HEK293T (cell line): ENCODE measurements around the gene NCOA5.

Experiments
- CTCF ChIA-PET: fragments of 350-600 bp; formaldehyde crosslinking; extraction: SDS; loops from one replicate; lab custom pipeline; 2021; ENCODE audit warnings: antibody characterized with exemption, inconsistent platforms; lab: Yijun Ruan, JAX
- POLR2A ChIA-PET: fragments of 350-600 bp; formaldehyde crosslinking; extraction: SDS; loops from one replicate; lab custom pipeline; 2020; ENCODE audit warnings: antibody characterized with exemption, inconsistent platforms; lab: Yijun Ruan, JAX
- DNase-seq: peaks from one replicate; pipeline ENCODE4 v3.0.0; 2012; ENCODE audit warnings: mixed read lengths; ENCODE audit errors: extremely low spot score
- ARNT ChIP-seq: fragments of 450-650 bp; IDR thresholded peaks from 2 replicates; pipeline ENCODE4 v1.6.1; 2017; ENCODE audit warnings: mild to moderate bottlenecking
- BHLHE40 ChIP-seq: fragments of 450-650 bp; IDR thresholded peaks from 2 replicates; pipeline ENCODE4 v1.6.1; 2016; ENCODE audit warnings: mild to moderate bottlenecking, moderate library complexity, borderline replicate concordance
- CTBP1 ChIP-seq: fragments of 450-650 bp; IDR thresholded peaks from 2 replicates; pipeline ENCODE4 v1.6.1; 2016; ENCODE audit warnings: borderline replicate concordance
- ELF4 ChIP-seq: fragments of 450-650 bp; IDR thresholded peaks from 2 replicates; pipeline ENCODE4 v1.6.1; 2017; ENCODE audit warnings: antibody characterized with exemption
- FOXA1 ChIP-seq: fragments of 450-650 bp; IDR thresholded peaks from 2 replicates; pipeline ENCODE4 v1.6.1; 2016; ENCODE audit warnings: mild to moderate bottlenecking
- FOXK2 ChIP-seq: fragments of 450-650 bp; IDR thresholded peaks from 2 replicates; pipeline ENCODE4 v1.6.1; 2016; ENCODE audit warnings: mild to moderate bottlenecking
- FOXM1 ChIP-seq: fragments of 450-650 bp; IDR thresholded peaks from 2 replicates; pipeline ENCODE4 v1.6.1; 2017; ENCODE audit warnings: mild to moderate bottlenecking, borderline replicate concordance
- HDGF ChIP-seq: fragments of 450-650 bp; IDR thresholded peaks from 2 replicates; pipeline ENCODE4 v1.6.1; 2017; ENCODE audit warnings: antibody characterized with exemption, borderline replicate concordance
- L3MBTL2 ChIP-seq: fragments of 450-650 bp; conservative IDR thresholded peaks from 2 replicates; pipeline ENCODE4 v1.6.1; 2016; ENCODE audit warnings: mild to moderate bottlenecking
- LEF1 ChIP-seq: fragments of 450-650 bp; IDR thresholded peaks from 2 replicates; pipeline ENCODE4 v1.6.1; 2017; ENCODE audit warnings: mild to moderate bottlenecking, borderline replicate concordance
- NFRKB ChIP-seq: fragments of 450-650 bp; IDR thresholded peaks from 2 replicates; pipeline ENCODE4 v1.6.1; 2016; ENCODE audit warnings: mild to moderate bottlenecking, moderate library complexity
- PKNOX1 ChIP-seq: fragments of 450-650 bp; IDR thresholded peaks from 2 replicates; pipeline ENCODE4 v1.6.1; 2016
- SP1 ChIP-seq: fragments of 450-650 bp; IDR thresholded peaks from 2 replicates; pipeline ENCODE4 v1.6.1; 2017
- SUZ12 ChIP-seq: fragments of 450-650 bp; IDR thresholded peaks from 2 replicates; pipeline ENCODE4 v1.6.1; 2016; ENCODE audit warnings: mild to moderate bottlenecking
- TARDBP ChIP-seq: fragments of 450-650 bp; IDR thresholded peaks from 2 replicates; pipeline ENCODE4 v1.6.1; 2016
- ZNF384 ChIP-seq: fragments of 450-650 bp; IDR thresholded peaks from 2 replicates; pipeline ENCODE4 v1.6.1; 2016

The NCOA5 gene

GRCh38 chr20:46035253-46035652 is 54.5 kb downstream of the NCOA5 start:
- TF ChIP-seq PKNOX1 (no peak), HDGF (no peak), NFRKB (no peak), FOXM1 (no peak), SUZ12 (no peak), L3MBTL2 (no peak), ARNT (no peak)
- ChIA-PET CTCF (interaction anchor here (1.0 kb wide), 1 partner anchor 12 kb away, joined by 3 read pairs; no protein-coding TSS in a partner anchor), POLR2A (no interaction called here)
- DNase-seq, result no peak

- no peak for TF ChIP-seq ZNF384
- TF ChIP-seq SP1, result no peak
- TF ChIP-seq FOXK2, result no peak
- ChIA-PET CTCF (no interaction called here), POLR2A (no interaction called here)
- no peak for DNase-seq
These were observed 55.7 kb downstream of the NCOA5 start for GRCh38 chr20:46034039-46034438.

- peak; percentile 39 for DNase-seq
- CTCF ChIA-PET, result interaction anchor here (0.7 to 2.1 kb wide), 4 partner anchors 9 to 49 kb away, joined by 3 to 14 read pairs (median 4); no protein-coding TSS in a partner anchor
- POLR2A ChIA-PET, result no interaction called here
These were observed 58.0 kb downstream of the NCOA5 start for GRCh38 chr20:46031701-46032254.

GRCh38 chr20:46031014-46031569 is 58.7 kb downstream of the NCOA5 start:
- CTCF ChIA-PET, result interaction anchor here (0.8 to 2.1 kb wide), 3 partner anchors 8 to 27 kb away, joined by 4 to 14 read pairs (median 5); no protein-coding TSS in a partner anchor
- TF ChIP-seq FOXM1 (no peak), HDGF (no peak), CTBP1 (no peak), PKNOX1 (no peak), LEF1 (no peak), FOXA1 (no peak), TARDBP (no peak), SUZ12 (no peak), NFRKB (no peak), BHLHE40 (no peak), ARNT (no peak), L3MBTL2 (no peak), ZNF384 (no peak), FOXK2 (no peak), SP1 (no peak), ELF4 (no peak)
- POLR2A ChIA-PET, result no interaction called here
- no peak for DNase-seq

More at GRCh38 chr20:46031701-46032254, 58.0 kb downstream of the NCOA5 start:
- TF ChIP-seq PKNOX1, result no peak
- TF ChIP-seq HDGF, result no peak
- no peak for TF ChIP-seq FOXM1
- TF ChIP-seq LEF1, result no peak
- TF ChIP-seq L3MBTL2, result no peak
- TF ChIP-seq ELF4, result no peak
- TF ChIP-seq SUZ12, result no peak
- no peak for TF ChIP-seq BHLHE40
- no peak for TF ChIP-seq CTBP1

GRCh38 chr20:46030284-46031013 is 59.3 kb downstream of the NCOA5 start:
- no peak for DNase-seq
- CTCF ChIA-PET, result no interaction called here
- no peak for TF ChIP-seq BHLHE40
- TF ChIP-seq SP1, result no peak
- no peak for TF ChIP-seq ELF4
- POLR2A ChIA-PET, result no interaction called here

GRCh38 chr20:46028772-46029371 is 60.9 kb downstream of the NCOA5 start, which contains the start of gene SLC12A5:
TSS of gene SLC12A5 (plus strand) at chr20:46029215. CDS start at chr20:46029345, 130 bp downstream.
- POLR2A ChIA-PET, result no interaction called here
- CTCF ChIA-PET, result no interaction called here
- no peak for DNase-seq
- TF ChIP-seq FOXA1 (no peak), NFRKB (no peak), FOXK2 (no peak), BHLHE40 (no peak), PKNOX1 (no peak), SUZ12 (no peak), LEF1 (no peak), FOXM1 (no peak), ZNF384 (no peak), CTBP1 (no peak), L3MBTL2 (no peak), ARNT (no peak), SP1 (no peak), ELF4 (no peak), TARDBP (no peak), HDGF (no peak)
